ENCODE measurements around the gene RAB3B.
A peak's percentile ranks its signal among the peaks of the same experiment; 100 is the strongest.
"Not testable (repeated sequence)": the region's sequence is repeated elsewhere in the genome, so short reads cannot be mapped to it uniquely, and the experiment has no call there.

Gene RAB3B

DNA sequence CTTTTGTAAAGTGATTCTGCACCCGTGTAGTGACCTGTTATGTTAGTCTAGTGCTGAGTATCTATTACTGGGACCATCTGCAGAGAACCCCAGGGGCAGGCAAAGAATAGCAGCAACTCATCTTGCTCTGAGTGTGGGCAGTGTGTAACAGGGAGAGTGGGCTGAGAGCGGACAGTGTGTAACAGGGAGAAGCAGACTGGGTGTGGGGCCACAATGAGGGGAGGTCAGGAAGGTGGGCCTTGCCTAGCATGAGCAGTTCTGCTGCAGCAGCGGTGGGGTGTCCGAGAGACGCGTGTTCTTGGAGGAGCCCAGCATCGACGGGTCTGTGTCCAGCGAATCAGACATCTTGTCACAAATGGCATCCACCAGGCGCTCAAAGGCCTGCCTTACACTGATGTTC lies 70.8 kb downstream of the RAB3B start:
- no peak for DNase-seq (ENCODE audit: low read depth)

- no peak for DNase-seq (ENCODE audit: low read depth)
Observed at GRCh38 chr1:51916587-51917405, 73.7 kb downstream of the RAB3B start.

GRCh38 chr1:51915951-51916350 lies 74.5 kb downstream of the RAB3B start:
- no peak for DNase-seq (ENCODE audit: low read depth)

GRCh38 chr1:51912881-51913280 lies 77.6 kb downstream of the RAB3B start:
- no peak for DNase-seq (ENCODE audit: low read depth)

DNA sequence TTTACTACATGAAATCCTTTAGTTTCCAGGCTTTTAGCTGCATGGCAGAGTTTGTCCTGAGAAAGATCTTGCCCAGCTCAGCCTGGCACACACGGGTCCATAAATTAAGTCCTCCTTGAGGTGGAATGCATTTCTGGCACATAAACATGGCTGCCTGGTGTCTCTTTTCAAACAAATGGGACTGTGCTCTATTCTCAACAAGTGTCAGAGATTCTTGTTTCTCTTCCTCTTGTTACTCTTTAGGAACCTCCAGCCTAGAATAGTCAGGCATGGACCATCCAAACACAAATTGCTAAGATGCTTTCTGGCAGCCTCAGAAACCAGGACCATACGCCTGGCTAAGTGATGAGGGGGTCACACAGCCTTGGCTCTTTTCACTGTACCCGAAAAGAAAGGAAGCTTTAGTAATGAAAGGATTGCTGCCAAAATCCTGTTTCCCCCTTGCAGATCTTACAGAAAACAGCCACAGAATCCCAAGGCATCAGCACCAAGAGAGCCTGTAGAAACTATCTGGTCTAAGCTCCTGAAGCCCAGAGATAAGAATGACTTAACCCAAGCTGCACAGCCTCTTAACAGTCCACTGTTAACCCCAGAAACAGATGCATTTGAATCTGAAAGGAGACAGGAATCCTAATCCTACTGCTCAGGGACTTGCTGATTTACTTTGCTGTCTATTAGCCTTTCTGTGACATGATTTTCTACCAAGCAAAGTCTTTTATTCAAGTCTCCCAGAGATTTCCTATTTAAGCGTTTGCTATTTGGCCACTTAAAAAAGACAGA lies 80.1 kb downstream of the RAB3B start:
- no peak for DNase-seq (ENCODE audit: low read depth)

- no peak for DNase-seq (ENCODE audit: low read depth)
Observed at GRCh38 chr1:51908499-51908898, 82.0 kb downstream of the RAB3B start.

GRCh38 chr1:51907079-51907702 lies 83.3 kb downstream of the RAB3B start:
- no peak for DNase-seq (ENCODE audit: low read depth)

GRCh38 chr1:51906306-51907078 lies 84.0 kb downstream of the RAB3B start:
- no peak for DNase-seq (ENCODE audit: low read depth)

DNA sequence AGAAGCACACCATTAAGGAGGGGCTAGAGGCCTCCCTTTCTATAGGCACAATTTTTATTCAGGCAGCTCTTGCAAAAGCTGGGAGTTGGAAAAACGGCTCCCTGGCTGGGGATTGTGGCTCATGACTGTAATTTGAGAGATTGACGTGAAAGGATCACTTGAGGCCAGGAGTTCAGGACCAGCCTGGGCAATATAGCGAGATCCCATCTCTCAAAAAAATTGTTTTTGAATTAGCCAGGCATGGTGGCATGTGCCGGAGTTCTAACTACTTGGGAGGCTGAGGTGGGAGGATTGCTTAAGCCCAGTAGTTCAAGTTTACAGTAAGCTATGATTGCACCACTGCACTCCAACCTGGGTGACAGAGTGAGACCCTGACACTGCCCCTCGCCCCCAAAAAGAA lies 88.0 kb downstream of the RAB3B start:
- DNase-seq (ENCODE audit: low read depth) = no peak

DNA sequence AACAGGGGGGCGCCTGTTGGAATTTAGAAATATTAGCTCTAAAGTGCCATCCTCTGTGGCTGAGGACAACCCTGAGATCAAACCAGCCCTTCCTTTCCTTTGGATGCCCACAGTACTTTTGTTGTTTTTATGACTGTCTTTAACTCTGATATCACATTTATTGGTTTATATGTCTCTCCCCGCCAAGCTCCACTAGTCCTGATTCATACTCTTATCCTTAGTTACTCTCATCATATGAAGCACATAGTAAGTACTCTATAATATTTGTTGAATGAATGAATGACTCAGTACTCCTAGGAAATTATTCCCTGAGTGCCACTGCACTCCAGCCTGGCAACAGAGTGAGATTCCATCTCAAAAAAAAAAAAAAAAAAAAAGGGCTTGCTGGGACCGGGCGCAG lies 89.3 kb downstream of the RAB3B start:
- DNase-seq (ENCODE audit: low read depth) = no peak

DNA sequence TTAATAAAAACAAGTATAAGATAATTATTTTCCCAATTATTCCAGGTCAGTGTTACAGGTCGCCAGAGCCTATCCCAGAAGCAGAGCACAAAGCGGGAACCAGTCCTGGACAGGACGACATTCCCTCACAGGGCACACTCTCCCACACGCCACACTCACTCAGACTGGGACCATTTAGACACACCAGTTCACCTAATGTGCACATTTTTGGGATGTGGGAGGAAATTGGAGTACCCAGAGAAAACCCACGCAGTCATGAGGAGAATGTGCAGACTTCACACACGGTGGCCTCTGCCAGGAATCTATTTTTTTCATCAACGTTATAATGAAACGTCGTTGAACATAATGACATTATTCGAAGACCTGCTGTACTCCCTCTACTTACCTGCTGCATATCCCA lies 91.5 kb downstream of the RAB3B start:
- DNase-seq (ENCODE audit: low read depth) = no peak

DNA sequence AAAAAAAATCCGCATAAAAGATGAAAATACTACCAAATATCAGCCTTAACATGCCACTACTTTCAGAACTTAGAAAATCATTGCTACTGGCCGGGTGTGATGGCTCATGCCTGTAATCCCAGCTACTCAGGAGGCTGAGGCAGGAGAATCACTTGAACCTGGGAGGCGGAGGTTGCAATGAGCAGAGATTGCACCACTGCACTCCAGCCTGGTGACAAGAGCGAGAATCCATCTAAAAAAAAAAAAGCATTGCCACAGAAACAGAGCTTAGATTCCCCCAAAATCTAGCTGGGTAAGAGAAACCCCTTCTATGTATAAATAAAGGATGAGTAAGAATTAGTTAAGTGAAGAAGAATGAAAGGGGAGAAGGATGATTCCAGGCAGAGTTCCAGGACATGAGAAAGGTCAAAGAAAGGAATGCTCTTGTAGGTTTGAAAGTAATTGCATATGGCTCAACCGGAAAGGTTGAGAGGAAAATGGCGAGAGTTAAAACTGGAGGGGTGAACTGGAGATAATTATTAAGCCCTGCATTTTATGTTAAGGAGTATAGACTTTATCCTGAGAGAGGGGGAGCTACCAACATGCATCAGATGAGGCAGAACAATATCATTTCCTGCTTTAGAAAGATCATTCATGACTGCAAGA lies 92.3 kb downstream of the RAB3B start:
- DNase-seq (ENCODE audit: low read depth) = no peak

DNA sequence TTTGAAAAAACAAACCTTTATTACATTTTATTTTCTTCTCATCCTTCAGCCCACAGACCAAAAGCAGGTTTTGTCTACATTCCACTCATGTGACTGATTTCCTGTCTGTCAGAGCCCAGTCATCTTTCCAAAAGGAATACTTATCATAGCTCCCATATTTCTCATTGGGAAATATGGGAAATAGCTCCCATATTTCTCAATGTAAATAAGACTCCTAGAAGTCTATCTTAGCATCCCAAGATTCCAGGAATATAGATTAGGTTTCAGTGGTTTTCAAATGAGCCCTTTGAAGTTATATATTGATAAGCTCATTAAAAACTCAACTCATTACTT lies 92.8 kb downstream of the RAB3B start:
- DNase-seq (ENCODE audit: low read depth) = no peak

DNA sequence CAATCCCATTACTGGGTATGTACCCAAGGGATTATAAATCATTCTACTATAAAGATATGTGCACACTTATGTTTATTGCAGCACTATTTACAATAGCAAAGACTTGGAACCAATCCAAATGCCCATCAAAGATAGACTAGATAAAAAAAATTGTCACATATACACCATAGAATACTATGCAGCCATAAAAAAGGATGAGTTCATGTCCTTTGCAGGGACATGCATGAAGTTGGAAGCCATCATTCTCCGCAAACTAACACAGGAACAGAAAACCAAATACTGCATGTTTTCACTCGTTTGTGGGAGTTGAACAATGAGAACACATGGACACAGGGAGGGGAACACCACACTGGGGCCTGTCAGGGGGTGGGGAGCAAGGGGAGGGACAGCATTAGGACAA lies 95.8 kb downstream of the RAB3B start:
- DNase-seq (ENCODE audit: low read depth) = not testable (repeated sequence)

DNA sequence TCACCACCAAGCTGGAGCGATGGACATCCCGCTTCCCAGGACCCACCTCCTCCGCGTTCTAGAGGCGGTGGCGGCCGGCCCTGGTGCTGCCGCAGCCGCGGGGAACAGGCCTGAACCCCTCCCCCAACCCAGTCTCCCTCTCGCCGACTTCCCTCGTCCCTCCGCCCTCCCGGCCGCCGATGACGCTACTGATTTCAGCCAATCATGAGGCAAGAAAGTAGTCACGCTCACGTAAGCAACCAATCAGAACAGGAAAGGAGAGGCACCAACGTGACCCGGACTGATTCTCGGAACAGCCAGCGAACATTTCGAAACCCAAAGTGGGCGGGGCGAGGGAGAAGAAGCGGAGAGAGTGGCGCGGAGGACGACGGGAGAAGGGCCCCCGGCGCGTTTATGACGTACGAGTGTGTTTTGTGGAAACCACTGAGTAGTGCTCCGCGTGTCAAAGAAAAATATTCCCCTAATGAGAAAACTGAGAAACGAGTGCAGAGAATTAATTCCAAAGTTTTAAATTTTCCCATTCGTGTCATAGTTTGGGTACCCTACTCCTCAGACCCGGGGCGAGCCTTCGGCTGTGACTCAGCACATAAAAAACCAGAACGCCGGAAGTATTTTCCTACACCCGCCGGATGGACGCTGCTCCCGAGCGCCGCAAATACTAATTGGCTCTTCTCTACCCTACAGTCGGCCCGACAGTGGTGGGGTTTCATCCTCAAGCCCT lies 111.7 kb downstream of the RAB3B start, which contains the start of gene NRDC:
TSS of gene NRDC (minus strand) at position 112 of the 721 bp plus-strand sequence. CDS start 112 bp downstream, outside the sequence.
- DNase-seq (ENCODE audit: low read depth) = peak; percentile 97

- DNase-seq (ENCODE audit: low read depth) = no peak
Observed at GRCh38 chr1:51878308-51878615, 112.2 kb downstream of the RAB3B start.

GRCh38 chr1:51877434-51878307 lies 112.8 kb downstream of the RAB3B start:
- DNase-seq (ENCODE audit: low read depth) = no peak

DNA sequence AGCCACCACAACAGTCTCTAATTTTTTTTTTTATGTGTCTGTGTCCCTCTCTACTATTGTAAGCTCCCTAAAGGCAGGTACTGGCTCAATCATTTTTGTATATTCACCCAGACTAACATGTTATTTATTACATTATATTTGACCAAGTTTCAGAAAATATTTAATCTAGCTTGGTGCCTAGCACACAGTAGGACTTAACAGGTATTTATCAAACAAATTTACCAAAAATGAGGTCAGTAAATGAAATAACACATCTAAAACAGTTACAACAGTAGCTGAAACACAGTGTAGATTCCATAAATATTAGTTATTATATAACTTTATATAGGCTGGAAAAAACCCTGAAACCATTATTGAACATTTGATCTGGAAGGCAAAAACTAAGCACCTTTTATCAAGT lies 114.7 kb downstream of the RAB3B start:
- no peak for DNase-seq (ENCODE audit: low read depth)

GRCh38 chr1:51875291-51875772 lies 115.2 kb downstream of the RAB3B start:
- DNase-seq (ENCODE audit: low read depth) = no peak

GRCh38 chr1:51873270-51873669 lies 117.2 kb downstream of the RAB3B start:
- DNase-seq (ENCODE audit: low read depth) = not testable (repeated sequence)
